CD14-positive monocyte (primary cell): Measurements from ENCODE around the gene LHFPL3. TPM values are rescaled to one million over a fixed set of nuclear protein-coding genes. Genes with fewer than 3 reads are reported as not detected.

Experiments
- DNase-seq, 3 donors: peaks; one replicate each; pipeline ENCODE4 v3.0.0-alpha.2; 2011 to 2022
- H2AFZ ChIP-seq: 2 replicates; pipeline ENCODE4 v1.6.0; 2012; ENCODE audit warnings: mild to moderate bottlenecking, low read depth, low read length, inconsistent platforms; ENCODE audit not compliant: insufficient read depth, poor library complexity, severe bottlenecking
- H3K27ac ChIP-seq, 2 donors: 1 replicate in 1 of 2; 2 replicates in 1 of 2; pipeline ENCODE4 v1.5.1; 2012 to 2013; ENCODE audit warnings: low read length in 2 of 2, control low read depth in 1 of 2, inconsistent platforms in 1 of 2, low read depth in 1 of 2, mild to moderate bottlenecking in 1 of 2
- H3K27me3 ChIP-seq, 2 donors: one replicate each; pipeline versions ENCODE4 v1.6.0 to v1.6.1; 2011 to 2013; ENCODE audit warnings: low read length in 2 of 2; ENCODE audit not compliant: control insufficient read depth in 2 of 2, insufficient read depth in 2 of 2
- H3K36me3 ChIP-seq, 2 donors: replicated peaks in 1 of 2; 1 replicate in 1 of 2; 2 replicates in 1 of 2; pipeline versions ENCODE4 v1.5.1 to v1.6.1; 2012 to 2013; ENCODE audit warnings: low read length in 2 of 2, control low read depth in 1 of 2, inconsistent platforms in 1 of 2, mild to moderate bottlenecking in 1 of 2; ENCODE audit not compliant: insufficient read depth in 2 of 2, control insufficient read depth in 1 of 2
- H3K4me1 ChIP-seq, 2 donors: 1 replicate in 1 of 2; 2 replicates in 1 of 2; pipeline versions ENCODE4 v1.5.1 to v1.6.1; 2012 to 2013; ENCODE audit warnings: low read length in 2 of 2, control low read depth in 1 of 2, inconsistent platforms in 1 of 2, mild to moderate bottlenecking in 1 of 2, moderate library complexity in 1 of 2; ENCODE audit not compliant: insufficient read depth in 2 of 2, control insufficient read depth in 1 of 2
- H3K4me2 ChIP-seq: replicated peaks from 2 replicates; pipeline ENCODE3; 2012; ENCODE audit warnings: low read length, moderate library complexity, mild to moderate bottlenecking; ENCODE audit not compliant: poor library complexity, severe bottlenecking; ENCODE audit errors: extremely low read depth
- H3K4me3 ChIP-seq, 3 experiments: fragments of 200-600 bp in 1 of 3; sonication (generic) in 1 of 3; replicated peaks in 1 of 3; 1 replicate in 2 of 3; 2 replicates in 1 of 3; pipeline ENCODE4 v1.5.1; 2011 to 2013; ENCODE audit warnings: low read length in 3 of 3, mild to moderate bottlenecking in 3 of 3, control low read depth in 2 of 3, low read depth in 2 of 3, inconsistent platforms in 1 of 3, moderate library complexity in 1 of 3
- H3K79me2 ChIP-seq: 2 replicates; pipeline ENCODE4 v1.6.0; 2012; ENCODE audit warnings: mild to moderate bottlenecking, control low read depth, inconsistent platforms, low read length, moderate library complexity; ENCODE audit not compliant: insufficient read depth
- H3K9ac ChIP-seq: 2 replicates; pipeline ENCODE4 v1.6.0; 2017; ENCODE audit warnings: low read length, mild to moderate bottlenecking; ENCODE audit not compliant: insufficient read depth, poor library complexity, severe bottlenecking
- H3K9me3 ChIP-seq, 2 donors: replicated peaks in 1 of 2; 1 replicate in 1 of 2; 2 replicates in 1 of 2; pipeline versions ENCODE4 v1.5.1 to v1.6.1; 2012 to 2013; ENCODE audit warnings: low read length in 2 of 2, control low read depth in 1 of 2; ENCODE audit not compliant: control insufficient read depth in 1 of 2, insufficient read depth in 1 of 2
- H4K20me1 ChIP-seq: 2 replicates; pipeline ENCODE4 v1.6.0; 2012; ENCODE audit warnings: mild to moderate bottlenecking, low read length, control low read depth, moderate library complexity; ENCODE audit not compliant: insufficient read depth
- H3K27ac Mint-ChIP-seq, 7 donors: one replicate each; pipeline ENCODE4 v1.8.0; 2020; ENCODE audit warnings: mild to moderate bottlenecking in 7 of 7, mixed read lengths in 7 of 7, moderate library complexity in 6 of 7, inconsistent platforms in 2 of 7
- H3K27me3 Mint-ChIP-seq, 3 donors: one replicate each; pipeline ENCODE4 v1.8.0; 2021 to 2022; ENCODE audit warnings: low read depth in 3 of 3, mild to moderate bottlenecking in 3 of 3, mixed read lengths in 3 of 3, moderate library complexity in 3 of 3, inconsistent platforms in 1 of 3
- H3K36me3 Mint-ChIP-seq, 2 donors: one replicate each; pipeline ENCODE4 v1.8.0; 2020; ENCODE audit warnings: mixed read lengths in 2 of 2, inconsistent platforms in 1 of 2, mild to moderate bottlenecking in 1 of 2
- H3K4me1 Mint-ChIP-seq: one replicate; pipeline ENCODE4 v1.8.0; 2020; ENCODE audit warnings: mild to moderate bottlenecking, mixed read lengths
- H3K4me3 Mint-ChIP-seq, 2 donors: one replicate each; pipeline ENCODE4 v1.8.0; 2020; ENCODE audit warnings: mild to moderate bottlenecking in 2 of 2, mixed read lengths in 2 of 2, moderate library complexity in 1 of 2
- H3K9me3 Mint-ChIP-seq, 7 donors: one replicate each; pipeline ENCODE4 v1.8.0; 2020 to 2022; ENCODE audit warnings: mixed read lengths in 7 of 7, mild to moderate bottlenecking in 6 of 7, moderate library complexity in 6 of 7, inconsistent platforms in 2 of 7
- WGBS: methylation state at CpG from one replicate; pipeline ENCODE4 v1.1.5; 2013; ENCODE audit warnings: missing lambda C conversion rate; ENCODE audit not compliant: insufficient coverage; 5-methylcytosine and 5-hydroxymethylcytosine counted together
- intact Hi-C, 2 donors: fragments of 100-400 bp; cut with micrococcal nuclease; formaldehyde crosslinking; loops; one replicate each; pipeline versions ENCODE4 v1.15.0 to v1.15.1; 2023
- polyA plus RNA-seq, 3 donors: library from polyadenylated mRNA; depleted of rRNA in 1 of 3; unstranded in 2 of 3; stranded (reverse) in 1 of 3; fragments of 300-500 nt in 2 of 3; fragments of >200 nt in 1 of 3; fragmentation: Illumina TruSeq in 2 of 3; gene quantifications; 1 replicate in 2 of 3; 2 replicates in 1 of 3; pipeline ENCODE4 v1.2.3, GENCODE V29; 2012 to 2021
- TF ChIP-seq, protein P1 (sequence below): fragments of 200-600 bp; IDR thresholded peaks from one replicate; pipeline ENCODE4 v1.8.0; 2022; ENCODE audit warnings: antibody characterized with exemption, mild to moderate bottlenecking

The LHFPL3 gene
- polyA plus RNA-seq, 3 donors, result not detected

DNA sequence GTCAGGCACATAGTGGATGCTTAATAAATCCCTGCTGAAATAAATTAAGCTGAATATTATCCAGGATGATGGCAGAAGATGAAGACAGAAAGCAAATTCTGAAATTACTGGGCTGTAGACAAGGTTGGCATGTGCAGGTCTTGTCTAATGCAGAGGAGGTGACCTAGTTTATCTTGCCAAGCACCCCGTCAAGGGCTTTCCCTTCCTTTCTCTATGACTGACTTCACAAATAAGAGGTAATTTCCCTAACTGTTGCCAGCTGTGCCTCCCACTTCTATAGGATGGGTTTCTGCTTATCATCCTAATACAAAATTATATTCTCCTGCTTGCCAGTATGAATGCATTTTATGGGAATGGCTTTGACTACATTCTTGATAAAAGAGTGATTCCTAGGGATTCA is 38.0 kb downstream of the LHFPL3 start:
- H3K27ac Mint-ChIP-seq, result no peak overlapping the region
- no CpG with 5 or more reads among the region's 1 CpG for WGBS
- no peak overlapping the region for H3K4me3 Mint-ChIP-seq

DNA sequence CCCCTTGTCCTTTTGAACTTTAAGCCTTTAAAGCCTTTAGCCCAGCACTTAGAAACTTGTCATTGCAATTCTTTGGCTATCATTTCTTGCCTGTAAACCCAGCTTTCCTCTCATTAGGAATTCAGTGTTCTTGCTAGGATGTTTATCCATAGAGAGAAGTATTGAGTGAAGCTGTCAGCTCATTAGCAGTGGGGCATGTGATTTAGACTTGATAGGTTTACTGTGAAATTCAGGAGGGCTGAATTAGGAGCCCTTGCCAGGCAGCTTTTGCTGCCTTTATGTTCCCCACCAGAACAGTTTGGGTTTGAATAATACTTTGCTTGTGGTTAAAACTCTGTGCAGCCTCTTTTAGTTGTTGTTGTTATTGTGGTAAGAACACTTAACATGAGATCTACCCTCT is 39.5 kb downstream of the LHFPL3 start:
- H3K9me3 ChIP-seq, result no peaks in the 10 kb centered on the region
- intact Hi-C loops, result no loop called here
- no peaks in the 10 kb centered on the region for H3K36me3 Mint-ChIP-seq

More for the DNA sequence above, 38.0 kb downstream of the LHFPL3 start:
- Histone ChIP-seq H3K27me3 (no peaks in the 10 kb centered on the region), H3K27ac (no peak overlapping the region), H4K20me1 (no peaks in the 10 kb centered on the region), H3K4me1 (no peaks in the 10 kb centered on the region), H3K36me3 (no peaks in the 10 kb centered on the region), H3K4me3 (no peak overlapping the region), H3K9ac (no peak overlapping the region), H3K79me2 (no peaks in the 10 kb centered on the region), H3K9me3 (no peaks in the 10 kb centered on the region), H2AFZ (no peak overlapping the region), H3K4me2 (no peak overlapping the region)
- Mint-ChIP-seq H3K9me3 (peaks cover 0 to 3% (median 0%) of the 10 kb centered on the region in 7 donors), H3K27me3 (peaks cover 0 to 4% (median 1%) of the 10 kb centered on the region in 3 donors), H3K4me1 (no peaks in the 10 kb centered on the region), H3K36me3 (no peaks in the 10 kb centered on the region)
- TF ChIP-seq, protein P1, sequence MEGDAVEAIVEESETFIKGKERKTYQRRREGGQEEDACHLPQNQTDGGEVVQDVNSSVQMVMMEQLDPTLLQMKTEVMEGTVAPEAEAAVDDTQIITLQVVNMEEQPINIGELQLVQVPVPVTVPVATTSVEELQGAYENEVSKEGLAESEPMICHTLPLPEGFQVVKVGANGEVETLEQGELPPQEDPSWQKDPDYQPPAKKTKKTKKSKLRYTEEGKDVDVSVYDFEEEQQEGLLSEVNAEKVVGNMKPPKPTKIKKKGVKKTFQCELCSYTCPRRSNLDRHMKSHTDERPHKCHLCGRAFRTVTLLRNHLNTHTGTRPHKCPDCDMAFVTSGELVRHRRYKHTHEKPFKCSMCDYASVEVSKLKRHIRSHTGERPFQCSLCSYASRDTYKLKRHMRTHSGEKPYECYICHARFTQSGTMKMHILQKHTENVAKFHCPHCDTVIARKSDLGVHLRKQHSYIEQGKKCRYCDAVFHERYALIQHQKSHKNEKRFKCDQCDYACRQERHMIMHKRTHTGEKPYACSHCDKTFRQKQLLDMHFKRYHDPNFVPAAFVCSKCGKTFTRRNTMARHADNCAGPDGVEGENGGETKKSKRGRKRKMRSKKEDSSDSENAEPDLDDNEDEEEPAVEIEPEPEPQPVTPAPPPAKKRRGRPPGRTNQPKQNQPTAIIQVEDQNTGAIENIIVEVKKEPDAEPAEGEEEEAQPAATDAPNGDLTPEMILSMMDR, result no peak
- DNase-seq, result no peak
- intact Hi-C loops, result no loop called here

More for the DNA sequence above, 39.5 kb downstream of the LHFPL3 start:
- H3K4me1 Mint-ChIP-seq, result no peaks in the 10 kb centered on the region
- no peak overlapping the region for H3K9ac ChIP-seq
- H3K27me3 ChIP-seq, result no peaks in the 10 kb centered on the region
- no peaks in the 10 kb centered on the region for H3K79me2 ChIP-seq
- no peaks in the 10 kb centered on the region for H3K4me1 ChIP-seq
- TF ChIP-seq, protein P1, result no peak
- H3K36me3 ChIP-seq, result no peaks in the 10 kb centered on the region
- H3K4me2 ChIP-seq, result no peak overlapping the region
- H3K27me3 Mint-ChIP-seq, result peaks cover 0 to 4% (median 1%) of the 10 kb centered on the region in 3 donors
- no peak overlapping the region for H2AFZ ChIP-seq
- H3K27ac ChIP-seq, result no peak overlapping the region
- H3K27ac Mint-ChIP-seq, result no peak overlapping the region
- H3K9me3 Mint-ChIP-seq, result peaks cover 0 to 3% (median 0%) of the 10 kb centered on the region in 7 donors
- no peak overlapping the region for H3K4me3 ChIP-seq
- H4K20me1 ChIP-seq, result no peaks in the 10 kb centered on the region
- H3K4me3 Mint-ChIP-seq, result no peak overlapping the region
- DNase-seq, result no peak
